Measurements from ENCODE around the gene TLL2. TPM values are rescaled to one million over a fixed set of nuclear protein-coding genes. Genes with fewer than 3 reads are reported as not detected.

Gene TLL2
- total RNA-seq, 2 experiments from 2014 or later = 0.13 TPM; not detected in 1

DNA sequence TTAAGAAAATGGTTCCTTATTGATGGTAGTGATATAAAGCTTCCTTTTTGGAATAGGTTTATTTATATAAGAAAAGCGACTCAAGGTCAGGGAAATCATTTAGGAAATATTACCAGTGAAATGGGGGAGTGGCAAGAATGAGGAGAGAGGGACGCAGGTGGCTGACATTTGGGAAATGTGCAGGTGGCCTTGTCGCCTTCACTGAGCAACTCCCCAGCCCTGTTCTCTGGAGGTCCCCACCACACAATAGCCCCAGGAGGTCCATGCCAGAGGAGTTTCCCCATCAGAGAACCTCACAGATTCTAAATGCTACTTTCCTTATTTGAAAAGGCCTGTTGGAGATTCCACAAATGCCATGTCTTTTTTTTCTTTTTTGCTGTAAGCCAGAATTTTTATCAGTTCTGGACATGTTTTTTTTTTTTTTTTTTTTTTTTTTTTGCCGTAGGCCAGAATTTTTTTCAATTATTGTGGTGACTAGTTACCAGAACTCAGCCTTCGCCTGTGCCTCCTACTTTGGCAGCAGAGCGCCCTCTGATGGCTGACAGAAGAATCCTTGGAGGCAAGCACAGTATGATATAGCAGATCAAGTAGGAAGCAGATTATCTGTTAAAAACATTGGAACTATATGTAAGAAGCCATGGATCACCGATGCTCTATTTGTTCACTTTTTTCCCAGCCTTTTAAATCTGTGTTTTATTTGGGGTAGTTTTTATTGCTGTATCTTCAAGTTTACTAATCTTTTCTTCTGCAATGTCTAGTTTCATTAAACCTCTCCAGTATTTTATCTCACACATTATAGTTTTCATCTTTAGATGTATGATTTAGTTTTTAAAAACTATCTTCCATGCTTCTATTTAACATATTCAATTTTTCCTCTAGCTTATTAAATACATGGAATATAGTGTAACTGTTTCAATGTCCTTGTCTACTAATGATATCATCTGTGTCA lies 173.5 kb downstream of the TLL2 start:
- H3K27me3 Mint-ChIP-seq (ENCODE audit: low read depth) = no peaks in the 10 kb centered on the region

DNA sequence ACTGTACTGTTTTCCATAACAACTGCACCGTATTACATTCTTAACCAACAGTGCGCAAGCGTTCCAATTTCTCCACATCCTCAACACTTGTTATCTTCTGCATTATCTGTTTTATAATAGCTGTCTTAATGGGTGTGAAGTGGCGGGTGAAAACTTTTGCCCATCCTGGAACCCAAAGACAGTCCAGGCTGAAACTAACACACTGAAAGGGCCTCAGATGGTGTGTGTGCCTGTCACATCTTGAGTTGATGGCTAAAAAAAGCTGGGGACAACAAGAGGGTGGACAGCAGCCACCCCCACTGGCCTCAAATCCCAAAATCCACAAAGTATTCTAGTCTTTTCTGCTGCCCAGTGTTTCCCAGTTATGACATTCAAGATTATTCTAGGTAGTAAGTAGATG lies 174.3 kb downstream of the TLL2 start:
- DNase-seq (no peak), ATAC-seq (no peak)
- Mint-ChIP-seq H3K4me3 (no peak overlapping the region), H3K27me3 (ENCODE audit: low read depth) (no peaks in the 10 kb centered on the region), H3K4me1 (ENCODE audit: low read depth) (no peaks in the 10 kb centered on the region), H3K9me3 (ENCODE audit: insufficient read depth) (no peaks in the 10 kb centered on the region), H3K27ac (no peak overlapping the region), H3K36me3 (ENCODE audit: low read depth) (no peaks in the 10 kb centered on the region)
- POLR2A ChIA-PET = no interaction called here
- CTCF ChIA-PET = interaction anchor here (0.7 to 5.6 kb wide), 12 partner anchors 11 to 376 kb away, joined by 3 to 43 read pairs (median 3); no protein-coding TSS in a partner anchor

More for the DNA sequence above, 173.5 kb downstream of the TLL2 start:
- no peaks in the 10 kb centered on the region for H3K4me1 Mint-ChIP-seq (ENCODE audit: low read depth)
- no peak overlapping the region for H3K27ac Mint-ChIP-seq
- no peak overlapping the region for H3K4me3 Mint-ChIP-seq
- POLR2A ChIA-PET = no interaction called here
- no peaks in the 10 kb centered on the region for H3K9me3 Mint-ChIP-seq (ENCODE audit: insufficient read depth)
- DNase-seq (peak; percentile 71), ATAC-seq (peak; percentile 76)
- CTCF ChIA-PET = interaction anchor here (0.7 to 5.6 kb wide), 18 partner anchors 8 to 376 kb away, joined by 3 to 43 read pairs (median 3); no protein-coding TSS in a partner anchor
- no peaks in the 10 kb centered on the region for H3K36me3 Mint-ChIP-seq (ENCODE audit: low read depth)

DNA sequence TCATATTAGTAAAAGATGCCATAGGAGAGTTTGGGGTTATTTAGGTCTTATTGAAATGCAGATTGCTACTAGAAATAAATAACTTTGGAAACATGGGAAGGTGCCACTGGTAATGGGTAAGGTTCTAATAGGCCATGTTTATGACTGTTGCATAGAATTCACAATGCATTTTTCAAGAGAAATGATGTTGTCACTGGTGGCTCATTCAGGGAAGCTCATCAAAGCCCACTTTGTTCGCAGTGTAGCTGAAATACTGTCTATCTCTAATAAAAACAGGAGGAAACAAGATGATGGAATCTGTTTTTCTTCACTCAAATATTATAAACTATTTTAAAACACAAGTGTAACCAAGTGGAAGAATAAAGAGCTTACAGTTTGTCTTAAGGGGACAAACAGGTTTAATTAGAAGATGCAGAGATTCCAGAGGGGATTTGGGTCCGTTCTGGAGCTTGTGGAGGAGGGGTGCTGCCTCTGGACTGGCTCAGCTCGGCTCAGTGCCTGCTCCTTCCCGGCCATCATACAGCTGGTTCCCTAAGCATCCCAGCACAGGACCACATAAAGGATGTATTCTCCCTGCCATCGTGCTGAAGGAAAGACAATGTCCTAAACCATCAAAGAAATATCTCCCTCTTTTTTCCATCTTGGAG lies 175.3 kb downstream of the TLL2 start:
- Mint-ChIP-seq H3K9me3 (ENCODE audit: insufficient read depth) (no peaks in the 10 kb centered on the region), H3K36me3 (ENCODE audit: low read depth) (no peaks in the 10 kb centered on the region), H3K27me3 (ENCODE audit: low read depth) (peaks cover 3% of the 10 kb centered on the region), H3K4me3 (no peak overlapping the region), H3K27ac (no peak overlapping the region), H3K4me1 (ENCODE audit: low read depth) (peaks cover 2% of the 10 kb centered on the region)
- ChIA-PET CTCF (interaction anchor here (1.1 to 5.6 kb wide), 8 partner anchors 16 to 375 kb away, joined by 3 to 43 read pairs (median 5); no protein-coding TSS in a partner anchor), POLR2A (no interaction called here)
- DNase-seq (no peak), ATAC-seq (no peak)

DNA sequence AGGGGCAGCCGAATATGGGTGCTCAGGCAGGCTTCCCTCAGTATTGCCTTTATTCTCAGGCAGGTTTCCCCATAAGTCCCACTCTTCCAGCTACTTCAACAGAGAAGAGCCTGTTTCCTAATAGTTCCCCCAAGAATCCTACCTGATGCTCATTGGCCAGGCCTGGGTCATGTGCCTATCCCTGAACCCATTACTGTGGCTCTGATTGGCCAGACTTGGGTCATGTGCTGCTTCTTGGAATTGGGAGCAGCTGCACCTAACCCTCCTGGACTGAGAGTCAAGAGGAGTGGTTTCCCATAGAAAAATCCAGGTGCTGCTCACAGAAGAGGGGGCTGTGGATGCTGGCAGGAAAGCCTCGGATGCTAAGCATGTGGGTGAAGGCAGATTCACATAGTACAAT lies 176.6 kb downstream of the TLL2 start:
- DNase-seq = no peak
- H3K4me1 Mint-ChIP-seq (ENCODE audit: low read depth) = peaks cover 5% of the 10 kb centered on the region
- no peak for ATAC-seq
- no peak overlapping the region for H3K27ac Mint-ChIP-seq
- POLR2A ChIA-PET = no interaction called here
- no peak overlapping the region for H3K4me3 Mint-ChIP-seq
- H3K9me3 Mint-ChIP-seq (ENCODE audit: insufficient read depth) = no peaks in the 10 kb centered on the region
- peaks cover 4% of the 10 kb centered on the region for H3K27me3 Mint-ChIP-seq (ENCODE audit: low read depth)
- CTCF ChIA-PET = interaction anchor here (5.6 kb wide), 1 partner anchor 108 kb away, joined by 43 read pairs; no protein-coding TSS in a partner anchor
- H3K36me3 Mint-ChIP-seq (ENCODE audit: low read depth) = no peaks in the 10 kb centered on the region

- H3K36me3 Mint-ChIP-seq (ENCODE audit: low read depth) = no peaks in the 10 kb centered on the region
- ChIA-PET CTCF (interaction anchor here (1.2 to 3.2 kb wide), 5 partner anchors 11 to 318 kb away, joined by 4 to 22 read pairs (median 5); no protein-coding TSS in a partner anchor), POLR2A (no interaction called here)
- no peak overlapping the region for H3K4me3 Mint-ChIP-seq
- no peak for DNase-seq
- no peak for ATAC-seq
- H3K27me3 Mint-ChIP-seq (ENCODE audit: low read depth) = peaks cover 4% of the 10 kb centered on the region
- no peaks in the 10 kb centered on the region for H3K9me3 Mint-ChIP-seq (ENCODE audit: insufficient read depth)
- peaks cover 5% of the 10 kb centered on the region for H3K4me1 Mint-ChIP-seq (ENCODE audit: low read depth)
- no peak overlapping the region for H3K27ac Mint-ChIP-seq
Observed at GRCh38 chr10:96334616-96335526, 178.9 kb downstream of the TLL2 start.

DNA sequence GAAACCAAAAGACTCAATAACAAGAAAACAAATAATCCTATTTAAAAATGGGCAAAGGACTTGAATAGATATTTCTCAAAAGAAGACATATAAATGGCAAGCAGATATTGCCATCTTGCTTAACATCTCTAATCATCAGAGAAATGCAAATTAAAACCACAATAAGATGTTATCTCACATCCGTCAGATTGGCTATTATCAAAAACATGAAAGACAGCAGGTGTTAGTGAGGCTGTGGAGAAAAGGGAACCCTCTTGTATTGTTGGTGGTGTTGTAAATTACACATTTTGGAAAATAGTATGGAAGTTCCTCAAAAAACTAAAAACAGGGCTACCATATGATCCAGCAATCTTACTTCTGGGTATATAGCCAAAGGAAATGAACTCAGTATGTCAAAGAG lies 180.6 kb downstream of the TLL2 start:
- ChIA-PET CTCF (interaction anchor here (1.0 to 3.2 kb wide), 2 partner anchors 316 to 349 kb away, joined by 3 to 22 read pairs; no protein-coding TSS in a partner anchor), POLR2A (no interaction called here)
- DNase-seq = no peak
- H3K27me3 Mint-ChIP-seq (ENCODE audit: low read depth) = peaks cover 4% of the 10 kb centered on the region
- no peak overlapping the region for H3K27ac Mint-ChIP-seq
- no peak for ATAC-seq
- no peak overlapping the region for H3K4me3 Mint-ChIP-seq
- peaks cover 5% of the 10 kb centered on the region for H3K4me1 Mint-ChIP-seq (ENCODE audit: low read depth)
- H3K36me3 Mint-ChIP-seq (ENCODE audit: low read depth) = no peaks in the 10 kb centered on the region
- no peaks in the 10 kb centered on the region for H3K9me3 Mint-ChIP-seq (ENCODE audit: insufficient read depth)

DNA sequence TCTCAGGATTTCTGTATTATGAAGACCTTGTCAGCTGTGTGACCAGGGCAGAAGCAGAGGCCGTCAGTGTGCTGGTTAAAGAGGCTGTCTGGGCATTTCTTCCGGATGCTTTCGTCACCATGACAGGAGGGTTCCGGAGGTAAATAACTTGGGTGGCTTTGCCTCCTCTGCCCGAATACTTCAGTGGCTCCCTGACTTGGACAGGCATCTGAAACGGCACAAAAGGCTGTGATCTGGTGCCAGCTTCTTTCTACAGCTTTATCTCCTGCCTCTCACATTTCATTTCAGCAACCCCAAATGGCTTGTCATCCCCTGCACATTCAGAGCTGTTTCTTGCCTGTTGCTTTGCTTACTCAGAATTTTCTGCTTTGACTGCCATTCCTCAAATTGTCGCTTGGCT lies 186.3 kb downstream of the TLL2 start:
- no peaks in the 10 kb centered on the region for H3K36me3 Mint-ChIP-seq (ENCODE audit: low read depth)
- ATAC-seq (no peak), DNase-seq (no peak)
- ChIA-PET CTCF (interaction anchor here (0.9 to 1.2 kb wide), 3 partner anchors 12 to 24 kb away, joined by 3 to 4 read pairs (median 3); no protein-coding TSS in a partner anchor), POLR2A (no interaction called here)
- no peak overlapping the region for H3K27ac Mint-ChIP-seq
- H3K4me3 Mint-ChIP-seq = no peak overlapping the region
- H3K4me1 Mint-ChIP-seq (ENCODE audit: low read depth) = no peaks in the 10 kb centered on the region
- H3K9me3 Mint-ChIP-seq (ENCODE audit: insufficient read depth) = no peaks in the 10 kb centered on the region
- peaks cover 12% of the 10 kb centered on the region for H3K27me3 Mint-ChIP-seq (ENCODE audit: low read depth)

DNA sequence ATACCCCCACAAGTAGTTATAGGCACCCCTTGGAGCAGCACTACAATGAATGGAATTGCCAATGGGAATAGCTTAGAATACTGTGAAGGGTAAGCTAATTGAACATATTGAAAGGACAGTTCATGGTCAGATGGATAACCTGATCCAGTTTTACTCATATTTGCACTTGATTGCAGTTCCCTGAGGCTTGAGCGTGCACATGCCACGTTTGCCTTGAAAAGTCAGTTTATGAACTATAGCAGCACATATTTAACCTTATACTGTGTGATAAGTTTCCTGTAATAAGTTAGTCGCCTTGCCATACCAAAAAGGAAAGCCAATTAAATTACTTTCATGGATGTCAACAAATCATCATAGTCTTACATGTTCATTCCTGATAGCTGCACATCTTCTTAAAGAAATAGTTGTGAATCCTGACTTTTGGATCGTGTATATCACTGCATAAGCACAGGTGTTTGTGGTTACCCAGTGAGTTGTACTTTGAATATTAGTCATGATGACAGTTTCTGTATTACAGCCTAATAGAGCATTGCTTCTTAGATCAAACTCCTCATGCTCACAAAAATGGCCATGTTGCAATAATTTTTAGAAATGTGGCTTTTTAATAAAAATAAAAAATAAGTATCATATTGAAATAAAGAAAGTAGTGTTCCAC lies 187.9 kb downstream of the TLL2 start:
- Mint-ChIP-seq H3K9me3 (ENCODE audit: insufficient read depth) (no peaks in the 10 kb centered on the region), H3K4me3 (no peak overlapping the region), H3K4me1 (ENCODE audit: low read depth) (no peaks in the 10 kb centered on the region), H3K27ac (no peak overlapping the region), H3K36me3 (ENCODE audit: low read depth) (no peaks in the 10 kb centered on the region), H3K27me3 (ENCODE audit: low read depth) (peaks cover 12% of the 10 kb centered on the region)
- CTCF ChIA-PET = interaction anchor here (0.9 kb wide), 1 partner anchor 27 kb away, joined by 4 read pairs; no protein-coding TSS in a partner anchor
- POLR2A ChIA-PET = no interaction called here
- DNase-seq (no peak), ATAC-seq (no peak)

DNA sequence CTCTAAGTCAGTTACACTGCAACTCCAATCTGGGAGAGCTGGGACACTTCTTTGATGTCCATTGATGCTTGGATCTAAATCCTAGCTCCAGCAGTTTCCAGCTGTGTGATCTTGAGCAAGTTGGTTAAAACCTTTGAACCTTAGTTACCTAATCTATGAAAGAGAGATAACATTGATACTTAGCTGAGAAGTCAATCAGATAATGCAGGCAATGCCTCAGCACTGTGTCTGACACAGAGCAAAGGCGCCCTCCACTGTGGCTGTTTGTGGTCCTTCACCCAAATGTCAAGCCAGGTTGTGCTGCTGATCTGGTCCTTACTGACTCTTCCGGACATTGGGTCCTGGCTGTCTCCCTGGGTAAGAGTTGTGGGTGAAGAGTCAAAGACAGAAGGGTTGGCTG lies 189.3 kb downstream of the TLL2 start:
- H3K9me3 Mint-ChIP-seq (ENCODE audit: insufficient read depth) = no peaks in the 10 kb centered on the region
- ATAC-seq = no peak
- DNase-seq = no peak
- POLR2A ChIA-PET = no interaction called here
- CTCF ChIA-PET = interaction anchor here (1.0 to 1.3 kb wide), 2 partner anchors 10 to 95 kb away, joined by 4 to 6 read pairs; no protein-coding TSS in a partner anchor
- no peak overlapping the region for H3K4me3 Mint-ChIP-seq
- H3K4me1 Mint-ChIP-seq (ENCODE audit: low read depth) = no peaks in the 10 kb centered on the region
- no peaks in the 10 kb centered on the region for H3K36me3 Mint-ChIP-seq (ENCODE audit: low read depth)
- no peak overlapping the region for H3K27ac Mint-ChIP-seq
- peaks cover 15% of the 10 kb centered on the region for H3K27me3 Mint-ChIP-seq (ENCODE audit: low read depth)

GRCh38 chr10:96322275-96322674 lies 191.5 kb downstream of the TLL2 start:
- Mint-ChIP-seq H3K36me3 (ENCODE audit: low read depth) (no peaks in the 10 kb centered on the region), H3K27ac (no peak overlapping the region), H3K4me3 (no peak overlapping the region), H3K27me3 (ENCODE audit: low read depth) (peaks cover 13% of the 10 kb centered on the region), H3K9me3 (ENCODE audit: insufficient read depth) (no peaks in the 10 kb centered on the region), H3K4me1 (ENCODE audit: low read depth) (no peaks in the 10 kb centered on the region)
- ChIA-PET CTCF (interaction anchor here (1.1 to 1.8 kb wide), 7 partner anchors 10 to 305 kb away, joined by 3 to 5 read pairs (median 3); no protein-coding TSS in a partner anchor), POLR2A (no interaction called here)
- ATAC-seq = no peak
- DNase-seq = no peak

- Mint-ChIP-seq H3K9me3 (ENCODE audit: insufficient read depth) (no peaks in the 10 kb centered on the region), H3K4me3 (no peak overlapping the region), H3K4me1 (ENCODE audit: low read depth) (no peaks in the 10 kb centered on the region), H3K36me3 (ENCODE audit: low read depth) (no peaks in the 10 kb centered on the region), H3K27ac (no peak overlapping the region), H3K27me3 (ENCODE audit: low read depth) (peaks cover 11% of the 10 kb centered on the region)
- DNase-seq (no peak), ATAC-seq (no peak)
- CTCF ChIA-PET = interaction anchor here (1.1 to 1.8 kb wide), 4 partner anchors 9 to 304 kb away, joined by 3 to 5 read pairs (median 3); no protein-coding TSS in a partner anchor
- POLR2A ChIA-PET = no interaction called here
Observed at GRCh38 chr10:96321822-96322221, 191.9 kb downstream of the TLL2 start.
